OCI-LY1 (cell line): Measurements from ENCODE around the gene SDCCAG8.

Experiments
- H2AFZ ChIP-seq: fragments of 200-600 bp; sonication (generic), shearing (Covaris generic); 2 replicates; pipeline ENCODE4 v1.6.0; 2014; ENCODE audit warnings: antibody characterized with exemption, mild to moderate bottlenecking, low read length
- H3F3A ChIP-seq: fragments of 200-600 bp; sonication (generic), shearing (Covaris generic); 2 replicates; pipeline ENCODE4 v1.6.0; 2014; ENCODE audit warnings: mild to moderate bottlenecking, antibody characterized with exemption, low read length, moderate library complexity; ENCODE audit not compliant: insufficient read depth
- H3K27ac ChIP-seq: fragments of 200-600 bp; sonication (generic); 2 replicates; pipeline ENCODE4 v1.5.1; 2014; ENCODE audit warnings: low read length, mixed run types, mild to moderate bottlenecking, low read depth; ENCODE audit not compliant: poor library complexity, severe bottlenecking
- H3K27me3 ChIP-seq: fragments of 200-600 bp; sonication (generic); 2 replicates; pipeline ENCODE4 v1.6.0; 2014; ENCODE audit warnings: antibody characterized with exemption, mild to moderate bottlenecking, low read length, moderate library complexity; ENCODE audit not compliant: insufficient read depth
- H3K36me3 ChIP-seq: fragments of 200-600 bp; sonication (generic); 2 replicates; pipeline ENCODE4 v1.6.1; 2014; ENCODE audit warnings: mild to moderate bottlenecking, antibody characterized with exemption, low read length, moderate library complexity, mixed read lengths; ENCODE audit not compliant: insufficient read depth
- H3K4me1 ChIP-seq: fragments of 200-600 bp; sonication (generic); 2 replicates; pipeline ENCODE4 v1.5.1; 2014; ENCODE audit warnings: mild to moderate bottlenecking, low read length, moderate library complexity; ENCODE audit not compliant: insufficient read depth, severe bottlenecking
- H3K4me2 ChIP-seq: fragments of 200-600 bp; sonication (generic), shearing (Covaris generic); 2 replicates; pipeline ENCODE4 v1.6.1; 2014; ENCODE audit warnings: low read length
- H3K4me3 ChIP-seq: fragments of 200-600 bp; sonication (generic); 2 replicates; pipeline ENCODE4 v1.5.1; 2014; ENCODE audit warnings: low read length, low read depth, mild to moderate bottlenecking, mixed read lengths; ENCODE audit not compliant: poor library complexity, severe bottlenecking
- H3K79me2 ChIP-seq: fragments of 200-600 bp; shearing (Covaris generic); 2 replicates; pipeline ENCODE4 v1.6.1; 2016; ENCODE audit warnings: mixed run types, low read length, mixed read lengths; ENCODE audit not compliant: insufficient read depth
- H3K9ac ChIP-seq: fragments of 200-600 bp; sonication (generic), shearing (Covaris generic); 2 replicates; pipeline ENCODE4 v1.6.1; 2014; ENCODE audit warnings: mild to moderate bottlenecking, low read length, mixed read lengths
- H3K9me2 ChIP-seq: fragments of 200-600 bp; sonication (generic), shearing (Covaris generic); 2 replicates; pipeline ENCODE4 v1.6.1; 2014; ENCODE audit warnings: low read depth, mild to moderate bottlenecking, low read length, mixed read lengths
- H3K9me3 ChIP-seq: fragments of 200-600 bp; shearing (Covaris generic); 2 replicates; pipeline ENCODE4 v1.6.1; 2014; ENCODE audit warnings: low read length, mixed read lengths
- H4K20me1 ChIP-seq: fragments of 200-600 bp; sonication (generic), shearing (Covaris generic); 2 replicates; pipeline ENCODE4 v1.6.0; 2016; ENCODE audit warnings: mild to moderate bottlenecking, low read length; ENCODE audit not compliant: insufficient read depth
- EZH2 ChIP-seq: fragments of 200-600 bp; sonication (generic), shearing (Covaris generic); IDR thresholded peaks from 2 replicates; pipeline ENCODE4 v1.8.0; 2017; ENCODE audit warnings: borderline replicate concordance, mixed run types, mild to moderate bottlenecking, antibody characterized with exemption, low read length, moderate library complexity, mixed read lengths
- TF ChIP-seq, protein P1 (sequence below): fragments of 200-600 bp; sonication (generic), shearing (Covaris generic); IDR thresholded peaks from 2 replicates; pipeline ENCODE4 v1.5.1; 2017; ENCODE audit warnings: mild to moderate bottlenecking, antibody characterized with exemption, low read length, moderate library complexity, mixed read lengths

The SDCCAG8 gene

DNA sequence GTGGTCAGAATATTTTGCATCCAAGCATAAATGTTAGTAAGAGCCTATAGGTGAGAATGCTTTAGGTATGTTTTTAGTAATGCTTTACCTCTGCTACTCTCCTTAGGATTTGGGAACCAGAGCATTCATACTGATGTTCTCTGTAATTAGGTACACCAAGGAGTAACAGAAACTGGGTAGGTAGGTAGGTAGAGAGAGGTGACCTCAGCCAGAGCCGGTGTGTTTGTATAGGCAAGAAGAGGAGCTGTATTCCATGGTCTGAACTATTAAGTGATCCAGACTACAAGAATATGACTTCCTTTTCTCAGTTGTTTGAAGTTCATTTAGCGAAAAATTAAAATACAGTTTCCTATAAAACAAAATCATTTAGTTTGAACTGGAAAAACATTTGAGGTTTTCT is 108.5 kb downstream of the SDCCAG8 start:
- Histone ChIP-seq H3K4me2 (no peak overlapping the region), H3K9me2 (no peaks in the 10 kb centered on the region), H3K9me3 (no peaks in the 10 kb centered on the region), H3K79me2 (no peaks in the 10 kb centered on the region), H3K9ac (no peak overlapping the region), H2AFZ (no peak overlapping the region), H3K4me1 (peaks cover 4% of the 10 kb centered on the region), H3F3A (no peaks in the 10 kb centered on the region), H3K27ac (no peak overlapping the region), H3K4me3 (no peak overlapping the region), H3K36me3 (no peaks in the 10 kb centered on the region), H4K20me1 (no peaks in the 10 kb centered on the region), H3K27me3 (no peaks in the 10 kb centered on the region)
- TF ChIP-seq, protein P1, sequence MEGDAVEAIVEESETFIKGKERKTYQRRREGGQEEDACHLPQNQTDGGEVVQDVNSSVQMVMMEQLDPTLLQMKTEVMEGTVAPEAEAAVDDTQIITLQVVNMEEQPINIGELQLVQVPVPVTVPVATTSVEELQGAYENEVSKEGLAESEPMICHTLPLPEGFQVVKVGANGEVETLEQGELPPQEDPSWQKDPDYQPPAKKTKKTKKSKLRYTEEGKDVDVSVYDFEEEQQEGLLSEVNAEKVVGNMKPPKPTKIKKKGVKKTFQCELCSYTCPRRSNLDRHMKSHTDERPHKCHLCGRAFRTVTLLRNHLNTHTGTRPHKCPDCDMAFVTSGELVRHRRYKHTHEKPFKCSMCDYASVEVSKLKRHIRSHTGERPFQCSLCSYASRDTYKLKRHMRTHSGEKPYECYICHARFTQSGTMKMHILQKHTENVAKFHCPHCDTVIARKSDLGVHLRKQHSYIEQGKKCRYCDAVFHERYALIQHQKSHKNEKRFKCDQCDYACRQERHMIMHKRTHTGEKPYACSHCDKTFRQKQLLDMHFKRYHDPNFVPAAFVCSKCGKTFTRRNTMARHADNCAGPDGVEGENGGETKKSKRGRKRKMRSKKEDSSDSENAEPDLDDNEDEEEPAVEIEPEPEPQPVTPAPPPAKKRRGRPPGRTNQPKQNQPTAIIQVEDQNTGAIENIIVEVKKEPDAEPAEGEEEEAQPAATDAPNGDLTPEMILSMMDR: no peak
- no peak for TF ChIP-seq EZH2

DNA sequence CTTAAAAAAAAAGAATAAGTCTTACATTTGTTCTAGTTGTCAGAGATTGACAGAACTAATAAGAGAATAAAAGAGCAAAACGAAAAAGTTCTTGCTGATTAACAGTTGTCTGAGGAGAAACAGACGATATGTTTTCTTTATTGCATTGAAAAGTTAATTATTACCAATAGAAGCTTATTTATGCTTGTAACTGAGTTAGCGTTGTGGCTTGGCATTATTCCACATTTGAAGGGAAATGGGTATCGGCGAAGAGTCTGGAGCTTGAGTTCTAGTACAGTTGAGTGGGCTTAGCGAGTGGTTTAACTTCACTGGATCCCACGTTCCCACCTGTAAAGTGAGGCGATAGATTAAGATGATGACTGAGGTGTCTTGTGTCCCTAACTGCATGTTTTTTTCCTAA is 109.0 kb downstream of the SDCCAG8 start:
- Histone ChIP-seq H4K20me1 (no peaks in the 10 kb centered on the region), H3F3A (no peaks in the 10 kb centered on the region), H3K4me2 (no peak overlapping the region)

DNA sequence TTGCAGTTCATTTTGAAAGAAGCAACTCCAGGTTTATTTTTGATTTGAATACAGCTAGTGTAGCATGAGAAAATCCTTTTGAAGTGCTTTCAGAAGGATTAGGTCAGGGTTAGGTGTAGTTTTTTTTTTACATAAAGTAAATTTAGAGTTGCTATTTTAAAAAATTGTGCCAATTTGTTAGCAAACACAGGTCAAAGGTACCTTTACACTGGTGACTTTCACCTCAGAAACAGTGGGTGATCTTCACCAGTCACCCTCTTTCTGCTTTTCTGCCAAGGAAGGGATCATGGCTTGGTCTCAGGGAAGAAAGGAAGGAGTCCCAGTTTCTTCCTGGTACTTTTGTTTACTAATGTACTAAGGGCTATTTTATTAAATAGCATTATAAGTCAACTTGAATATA is 111.5 kb downstream of the SDCCAG8 start:
- TF ChIP-seq, protein P1: no peak
- TF ChIP-seq EZH2: no peak
- H3K9me2 ChIP-seq: no peaks in the 10 kb centered on the region
- H3K27me3 ChIP-seq: no peaks in the 10 kb centered on the region
- no peaks in the 10 kb centered on the region for H4K20me1 ChIP-seq
- H3K9ac ChIP-seq: no peak overlapping the region
- H3K79me2 ChIP-seq: no peaks in the 10 kb centered on the region
- H3K4me2 ChIP-seq: no peak overlapping the region
- H3K4me3 ChIP-seq: no peak overlapping the region
- no peaks in the 10 kb centered on the region for H3F3A ChIP-seq
- H3K9me3 ChIP-seq: no peaks in the 10 kb centered on the region
- H3K36me3 ChIP-seq: no peaks in the 10 kb centered on the region
- H3K27ac ChIP-seq: no peak overlapping the region
- H2AFZ ChIP-seq: no peak overlapping the region
- peaks cover 4% of the 10 kb centered on the region for H3K4me1 ChIP-seq

More for the DNA sequence above, 109.0 kb downstream of the SDCCAG8 start:
- peaks cover 4% of the 10 kb centered on the region for H3K4me1 ChIP-seq
- H3K27ac ChIP-seq: no peak overlapping the region
- TF ChIP-seq, protein P1: no peak
- no peak for TF ChIP-seq EZH2
- no peaks in the 10 kb centered on the region for H3K9me2 ChIP-seq
- H3K27me3 ChIP-seq: no peaks in the 10 kb centered on the region
- no peak overlapping the region for H3K4me3 ChIP-seq
- no peaks in the 10 kb centered on the region for H3K9me3 ChIP-seq
- no peak overlapping the region for H3K9ac ChIP-seq
- no peak overlapping the region for H2AFZ ChIP-seq
- no peaks in the 10 kb centered on the region for H3K36me3 ChIP-seq
- H3K79me2 ChIP-seq: no peaks in the 10 kb centered on the region
